SK-N-SH treated with all-trans-retinoic acid at 6 μM for 48 hours (cell line): ENCODE results near the gene CERS2.

Source experiments
- TOX ChIP-seq: fragments of 250-450 bp; sonication (Bioruptor Pico); IDR thresholded peaks from 2 replicates; pipeline ENCODE4 v1.8.0; 2021; ENCODE audit warnings: mild to moderate bottlenecking, moderate library complexity, borderline replicate concordance
- TF ChIP-seq, protein P1 (sequence below): fragments of 250-450 bp; sonication (Bioruptor Pico); IDR thresholded peaks from 2 replicates; pipeline ENCODE4 v1.5.0; 2020; ENCODE audit warnings: mild to moderate bottlenecking, moderate library complexity

DNA sequence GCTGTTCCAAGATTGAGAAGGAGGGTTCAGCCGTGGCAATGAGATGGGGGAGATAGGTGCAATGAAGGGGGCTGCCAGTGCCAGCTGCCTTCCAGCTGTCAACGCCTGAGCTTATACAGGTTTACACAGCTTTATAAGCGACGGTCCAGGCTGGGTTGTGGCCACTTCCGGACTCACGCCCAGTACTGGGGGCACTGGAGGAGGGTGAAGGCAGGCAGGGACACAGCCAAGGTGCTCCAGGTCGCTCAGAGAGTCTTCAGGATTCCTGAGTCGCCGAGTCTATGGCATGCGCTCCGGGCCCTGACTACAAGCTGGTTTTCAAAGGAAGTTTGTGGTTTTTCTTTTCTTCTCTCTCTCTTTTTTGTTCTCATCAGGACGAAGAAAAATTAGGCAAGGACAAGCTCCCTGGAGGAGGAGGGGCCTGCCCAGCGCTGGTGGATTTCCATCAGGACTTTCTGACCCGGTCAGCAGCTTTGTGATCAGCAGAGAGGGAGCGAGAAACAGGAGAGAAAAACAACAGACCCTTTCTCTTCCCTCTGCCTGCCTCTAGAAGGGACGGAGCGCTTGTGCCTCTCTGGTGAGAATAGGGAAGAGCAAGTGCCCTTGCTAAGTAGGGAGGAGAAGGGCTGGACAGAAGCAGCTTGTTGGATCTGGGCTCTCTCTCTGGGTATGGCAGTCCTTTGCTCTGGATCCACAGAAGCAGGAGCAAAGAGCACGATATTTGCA is 31.9 kb upstream of the CERS2 start, which contains the start of gene MINDY1:
- TF ChIP-seq TOX (CRISPR knock-in tag) = no peak
- TF ChIP-seq, protein P1, sequence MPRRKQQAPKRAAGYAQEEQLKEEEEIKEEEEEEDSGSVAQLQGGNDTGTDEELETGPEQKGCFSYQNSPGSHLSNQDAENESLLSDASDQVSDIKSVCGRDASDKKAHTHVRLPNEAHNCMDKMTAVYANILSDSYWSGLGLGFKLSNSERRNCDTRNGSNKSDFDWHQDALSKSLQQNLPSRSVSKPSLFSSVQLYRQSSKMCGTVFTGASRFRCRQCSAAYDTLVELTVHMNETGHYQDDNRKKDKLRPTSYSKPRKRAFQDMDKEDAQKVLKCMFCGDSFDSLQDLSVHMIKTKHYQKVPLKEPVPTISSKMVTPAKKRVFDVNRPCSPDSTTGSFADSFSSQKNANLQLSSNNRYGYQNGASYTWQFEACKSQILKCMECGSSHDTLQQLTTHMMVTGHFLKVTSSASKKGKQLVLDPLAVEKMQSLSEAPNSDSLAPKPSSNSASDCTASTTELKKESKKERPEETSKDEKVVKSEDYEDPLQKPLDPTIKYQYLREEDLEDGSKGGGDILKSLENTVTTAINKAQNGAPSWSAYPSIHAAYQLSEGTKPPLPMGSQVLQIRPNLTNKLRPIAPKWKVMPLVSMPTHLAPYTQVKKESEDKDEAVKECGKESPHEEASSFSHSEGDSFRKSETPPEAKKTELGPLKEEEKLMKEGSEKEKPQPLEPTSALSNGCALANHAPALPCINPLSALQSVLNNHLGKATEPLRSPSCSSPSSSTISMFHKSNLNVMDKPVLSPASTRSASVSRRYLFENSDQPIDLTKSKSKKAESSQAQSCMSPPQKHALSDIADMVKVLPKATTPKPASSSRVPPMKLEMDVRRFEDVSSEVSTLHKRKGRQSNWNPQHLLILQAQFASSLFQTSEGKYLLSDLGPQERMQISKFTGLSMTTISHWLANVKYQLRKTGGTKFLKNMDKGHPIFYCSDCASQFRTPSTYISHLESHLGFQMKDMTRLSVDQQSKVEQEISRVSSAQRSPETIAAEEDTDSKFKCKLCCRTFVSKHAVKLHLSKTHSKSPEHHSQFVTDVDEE (CRISPR knock-in tag) = no peak
